Measurements from ENCODE around the gene ALX3.
A peak's percentile ranks its signal among the peaks of the same experiment; 100 is the strongest.

ALX3 gene

DNA sequence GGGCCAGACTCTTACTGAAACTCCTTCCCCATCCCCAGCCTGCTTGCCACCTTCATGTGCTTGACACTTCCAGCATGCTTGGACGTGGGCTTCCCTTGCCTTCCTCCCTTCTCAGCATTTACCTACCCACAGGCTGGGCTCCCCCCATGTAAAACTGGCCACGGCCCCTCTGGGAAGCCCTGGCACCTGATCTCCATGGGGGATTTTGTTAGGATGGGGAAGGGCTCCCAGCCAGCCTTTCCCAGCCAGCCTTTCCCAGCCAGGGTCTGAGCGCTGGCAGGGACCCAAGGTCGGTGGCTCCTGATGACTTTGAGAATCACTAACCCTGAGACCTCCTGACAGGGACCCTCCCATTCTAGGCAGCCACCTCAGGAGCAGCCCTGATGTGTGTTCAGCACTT is 6.7 kb downstream of the ALX3 start:
- DNase-seq, result no peak

DNA sequence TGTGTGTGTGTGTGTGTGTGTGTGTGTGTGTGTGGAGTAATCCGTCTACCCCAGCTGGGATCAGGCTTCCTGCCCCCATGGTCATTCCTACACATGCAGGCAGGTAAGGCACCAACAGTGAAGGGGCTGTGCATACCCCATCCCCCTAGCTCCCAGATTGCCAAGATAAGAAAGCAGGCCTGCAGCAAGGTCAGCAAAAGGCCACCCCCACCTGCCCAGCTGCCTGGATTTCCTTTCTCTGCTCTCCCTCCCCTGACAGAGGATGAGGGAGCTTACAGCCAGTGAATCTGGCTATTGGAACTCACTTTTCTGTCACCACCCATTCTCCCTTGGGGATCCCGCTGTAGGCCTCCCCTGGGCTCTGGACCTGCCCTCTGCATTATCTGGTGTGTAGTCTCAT is 7.9 kb downstream of the ALX3 start:
- no peak for DNase-seq

- no peak for DNase-seq
Measured at GRCh38 chr1:110061341-110061740, 9.1 kb downstream of the ALX3 start.

- DNase-seq, result no peak
Measured at GRCh38 chr1:110060662-110061060, 9.8 kb downstream of the ALX3 start.

GRCh38 chr1:110060034-110060661 is 10.3 kb downstream of the ALX3 start:
- DNase-seq, result peak; percentile 84

DNA sequence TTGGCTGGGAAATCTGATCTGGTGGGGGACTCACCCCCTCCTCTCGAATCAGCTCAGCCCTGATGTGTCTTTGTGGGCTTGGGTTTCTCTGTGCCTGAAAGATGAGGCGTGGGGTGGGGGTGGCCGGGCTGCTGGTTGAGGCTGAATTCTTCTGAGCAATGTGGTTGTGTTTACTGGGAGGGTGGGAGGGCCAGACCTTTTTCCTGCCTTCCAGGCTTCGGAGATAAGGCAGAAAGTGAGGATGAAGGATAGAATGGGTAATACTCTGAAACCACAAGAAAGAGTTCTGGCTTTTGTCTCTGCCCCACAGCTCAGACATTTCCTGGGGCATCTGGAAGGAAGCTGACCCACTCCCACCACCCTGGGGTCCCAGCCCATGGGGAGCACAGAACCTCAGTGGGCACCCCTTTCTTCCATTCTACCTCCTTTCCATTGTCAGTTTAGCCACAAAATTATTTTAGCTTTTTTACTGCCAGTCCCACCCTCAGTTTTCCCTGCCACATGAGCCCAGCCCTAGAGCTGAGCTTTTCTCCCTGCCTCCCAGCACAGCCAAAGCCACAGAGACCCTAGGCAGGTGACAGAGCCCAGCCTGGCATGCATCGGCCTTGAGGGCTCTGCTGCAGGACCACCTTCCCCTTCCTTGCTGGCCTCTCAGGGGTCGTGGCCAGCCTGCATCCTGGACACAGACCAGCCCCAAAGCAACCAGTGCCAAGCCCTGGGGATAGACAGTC is 11.2 kb downstream of the ALX3 start:
- DNase-seq, result no peak

- no peak for DNase-seq
Measured at GRCh38 chr1:110058591-110058990, 11.9 kb downstream of the ALX3 start.

DNA sequence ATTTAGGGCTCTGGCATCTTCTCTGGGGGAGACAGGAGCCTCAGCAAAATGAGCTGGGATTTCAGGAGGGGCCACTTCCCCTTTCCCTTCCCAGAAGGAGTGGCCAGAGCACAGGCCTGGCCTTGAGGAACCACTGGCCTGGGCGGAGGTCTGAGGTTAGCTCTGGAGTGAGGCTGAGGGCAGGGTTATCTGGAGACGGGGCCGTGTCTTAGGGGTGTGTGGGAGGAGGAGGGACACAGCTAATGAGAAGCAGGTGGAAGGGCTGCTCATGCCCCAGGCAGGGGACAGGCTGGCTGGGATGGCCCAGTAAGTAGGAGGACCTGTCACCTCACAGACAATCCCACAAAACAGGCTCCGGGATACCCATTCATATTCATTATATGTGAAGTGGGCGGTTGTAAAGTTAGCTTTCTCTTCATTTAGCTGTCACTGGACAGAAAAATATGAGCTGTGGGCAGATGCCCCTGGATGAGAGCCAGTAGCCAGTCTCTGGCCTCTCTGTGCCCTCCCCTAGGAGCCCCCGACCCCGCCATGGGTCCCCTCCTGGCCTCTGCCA is 12.4 kb downstream of the ALX3 start:
- no peak for DNase-seq

- DNase-seq, result no peak
Measured at GRCh38 chr1:110056776-110057175, 13.7 kb downstream of the ALX3 start.

- DNase-seq, result no peak
Measured at GRCh38 chr1:110056285-110056683, 14.2 kb downstream of the ALX3 start.

GRCh38 chr1:110055493-110056284 is 14.8 kb downstream of the ALX3 start:
- no peak for DNase-seq

DNA sequence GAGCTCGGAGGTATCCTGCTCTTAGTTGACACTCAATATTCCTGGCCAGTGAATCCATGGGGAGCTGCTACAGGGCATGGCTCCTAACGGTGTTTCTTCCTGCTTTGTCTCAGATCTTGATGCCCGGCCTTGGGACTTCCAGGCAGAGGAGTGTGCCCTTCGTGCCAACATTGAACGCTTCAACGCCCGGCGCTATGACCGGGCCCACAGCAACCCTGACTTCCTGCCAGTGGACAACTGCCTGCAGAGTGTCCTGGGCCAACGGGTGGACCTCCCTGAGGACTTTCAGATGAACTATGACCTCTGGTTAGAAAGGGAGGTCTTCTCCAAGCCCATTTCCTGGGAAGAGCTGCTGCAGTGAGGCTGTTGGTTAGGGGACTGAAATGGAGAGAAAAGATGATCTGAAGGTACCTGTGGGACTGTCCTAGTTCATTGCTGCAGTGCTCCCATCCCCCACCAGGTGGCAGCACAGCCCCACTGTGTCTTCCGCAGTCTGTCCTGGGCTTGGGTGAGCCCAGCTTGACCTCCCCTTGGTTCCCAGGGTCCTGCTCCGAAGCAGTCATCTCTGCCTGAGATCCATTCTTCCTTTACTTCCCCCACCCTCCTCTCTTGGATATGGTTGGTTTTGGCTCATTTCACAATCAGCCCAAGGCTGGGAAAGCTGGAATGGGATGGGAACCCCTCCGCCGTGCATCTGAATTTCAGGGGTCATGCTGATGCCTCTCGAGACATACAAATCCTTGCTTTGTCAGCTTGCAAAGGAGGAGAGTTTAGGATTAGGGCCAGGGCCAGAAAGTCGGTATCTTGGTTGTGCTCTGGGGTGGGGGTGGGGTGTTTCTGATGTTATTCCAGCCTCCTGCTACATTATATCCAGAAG is 16.7 kb downstream of the ALX3 start:
- DNase-seq, result peak; percentile 72

DNA sequence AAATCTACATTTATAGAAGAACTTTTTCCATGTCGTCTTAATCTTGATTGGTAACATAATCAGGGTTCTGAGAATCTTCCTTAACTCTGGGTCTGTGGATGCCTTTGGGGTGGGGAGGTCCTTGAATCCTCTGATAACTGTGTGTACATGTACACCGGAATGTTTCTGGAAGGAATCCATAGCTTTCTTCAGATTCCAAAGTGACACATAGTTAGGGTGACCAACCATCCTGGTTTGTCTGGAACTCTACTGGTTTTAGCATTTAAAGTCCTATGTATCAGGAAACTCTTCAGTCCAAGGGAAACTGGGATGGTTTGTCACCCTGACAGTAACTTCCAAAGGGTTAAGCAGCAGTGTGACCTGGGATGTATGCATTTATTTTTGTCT is 19.2 kb downstream of the ALX3 start:
- no peak for DNase-seq

DNA sequence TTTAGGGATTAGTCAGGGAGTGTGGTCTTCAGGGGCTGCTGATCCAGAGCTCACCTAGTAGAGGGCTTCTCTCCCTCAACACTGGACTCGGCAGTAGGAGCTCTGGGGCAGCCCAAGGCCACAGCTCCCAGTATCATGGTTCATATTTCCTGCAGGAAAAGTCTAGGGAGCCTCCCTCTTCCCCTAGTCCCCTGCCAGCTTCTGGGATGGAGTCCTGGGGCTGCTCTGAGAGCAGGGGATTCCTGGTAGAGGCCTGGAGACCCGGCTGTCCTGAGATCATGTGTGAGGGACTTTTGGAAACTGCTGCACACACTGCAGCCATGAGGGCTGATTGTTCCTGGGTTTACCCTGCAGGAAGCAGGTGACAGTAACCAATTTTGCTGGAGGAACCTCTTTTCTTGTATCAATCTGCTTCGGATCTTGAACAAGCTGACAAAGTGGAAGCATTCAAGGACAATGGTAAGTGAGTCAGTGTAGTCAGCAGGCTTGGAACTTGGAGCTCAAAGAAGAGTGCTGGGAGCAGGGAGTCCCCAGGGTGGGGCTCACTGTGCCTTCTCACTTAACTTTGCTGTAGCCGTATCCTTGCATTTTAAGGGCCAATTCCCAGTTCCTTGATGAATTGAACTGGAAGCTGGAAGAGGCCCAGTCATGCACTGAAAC is 19.7 kb downstream of the ALX3 start:
- no peak for DNase-seq

DNA sequence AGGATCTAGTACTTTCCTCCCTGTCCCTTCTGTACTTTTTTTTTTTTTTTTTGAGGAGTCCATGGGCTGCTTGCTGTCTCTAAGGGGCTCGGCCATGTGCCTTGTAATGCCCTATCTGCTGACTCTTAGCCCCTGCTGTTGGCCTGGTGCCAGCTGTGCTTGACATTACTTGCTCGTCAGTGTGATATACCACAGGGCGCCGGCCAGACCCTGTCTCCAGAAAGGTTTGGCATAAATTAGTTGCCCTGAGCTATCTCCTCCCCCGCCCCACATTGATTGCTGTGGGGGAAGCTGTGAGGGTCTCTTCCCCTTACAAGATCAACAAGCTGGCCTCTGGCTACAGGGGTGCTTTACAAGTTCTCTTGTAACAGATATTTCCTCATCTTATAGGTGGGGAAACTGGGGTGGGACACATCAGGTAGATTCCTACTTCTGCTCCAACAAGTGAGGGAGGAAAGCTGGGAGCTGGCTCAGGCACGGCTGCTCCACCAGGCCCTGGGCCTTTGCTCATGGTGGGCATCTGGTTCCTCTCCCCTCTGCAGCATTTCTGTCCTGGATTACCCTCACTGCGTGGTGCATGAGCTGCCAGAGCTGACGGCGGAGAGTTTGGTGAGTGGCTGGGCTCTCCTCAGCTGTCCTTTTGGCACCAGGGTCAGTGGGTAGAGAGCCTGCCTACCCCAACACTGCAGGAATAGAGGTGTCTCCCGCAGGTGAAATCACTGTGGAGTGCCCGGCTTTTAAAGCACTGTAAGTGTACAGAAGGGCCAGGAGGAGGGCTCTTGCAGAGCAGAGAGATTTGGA is 20.5 kb downstream of the ALX3 start:
- DNase-seq, result no peak

GRCh38 chr1:110048923-110049601 is 21.4 kb downstream of the ALX3 start:
- no peak for DNase-seq

GRCh38 chr1:110048240-110048639 is 22.2 kb downstream of the ALX3 start:
- DNase-seq, result no peak

DNA sequence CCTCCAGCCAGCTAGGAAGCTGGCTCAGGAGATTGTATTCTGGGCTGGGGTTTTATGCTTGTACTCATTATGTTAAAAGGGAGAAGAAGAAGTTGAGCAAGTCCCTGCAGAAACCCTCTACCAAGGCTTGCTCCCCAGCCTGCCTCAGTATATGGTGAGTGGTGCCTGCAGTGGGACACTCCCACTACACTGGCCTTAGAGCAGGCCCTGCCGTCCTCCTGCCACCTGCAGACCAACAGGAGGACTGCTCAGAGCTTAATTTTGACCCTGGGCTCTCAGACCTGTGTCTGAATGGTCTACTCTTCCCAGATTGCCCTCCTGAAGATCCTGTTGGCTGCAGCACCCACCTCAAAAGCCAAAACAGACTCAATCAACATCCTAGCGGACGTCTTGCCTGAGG is 23.0 kb downstream of the ALX3 start:
- no peak for DNase-seq

DNA sequence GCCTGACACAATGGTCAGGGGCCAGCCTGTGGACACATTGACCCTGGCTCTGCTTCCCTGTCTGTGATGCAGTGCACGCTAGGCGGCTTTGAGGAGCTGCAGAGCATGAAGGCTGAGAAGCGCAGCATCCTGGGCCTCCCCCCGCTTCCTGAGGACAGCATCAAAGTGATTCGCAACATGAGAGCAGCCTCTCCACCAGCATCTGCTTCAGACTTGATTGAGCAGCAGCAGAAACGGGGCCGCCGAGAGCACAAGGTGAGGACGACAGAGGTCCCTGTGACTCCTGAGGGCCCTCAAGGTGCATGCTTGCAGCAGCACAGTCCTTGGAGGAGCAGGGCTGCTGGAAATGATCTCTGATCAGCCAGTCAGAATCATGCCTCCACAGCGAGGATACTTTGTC is 27.5 kb downstream of the ALX3 start:
- no peak for DNase-seq

- DNase-seq, result no peak
Measured at GRCh38 chr1:110040548-110040947, 29.9 kb downstream of the ALX3 start.

DNA sequence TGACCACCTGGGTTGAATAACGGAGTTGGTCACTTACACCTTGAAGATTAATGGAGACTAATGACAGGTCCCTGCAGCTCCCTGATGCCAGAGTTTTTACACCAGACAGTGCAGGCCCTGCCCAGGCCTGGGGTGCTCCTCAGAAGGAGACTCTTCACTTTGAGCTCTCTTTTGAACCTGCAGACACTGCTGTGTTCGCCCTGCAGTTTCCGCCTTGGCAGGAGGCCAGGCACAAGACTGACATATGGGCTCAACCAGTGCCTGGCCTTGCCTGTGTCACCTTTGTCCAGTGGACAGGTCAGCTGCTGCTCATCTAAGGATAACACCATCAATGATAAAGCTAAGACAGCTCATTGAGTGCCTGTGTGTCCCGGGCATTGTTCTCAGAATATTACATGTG is 30.8 kb downstream of the ALX3 start:
- DNase-seq, result no peak
